OCI-LY7 (cell line): ENCODE results near the gene PTPRO.

Experiments
- CTCF ChIP-seq: fragments of 200-600 bp; sonication (generic); conservative IDR thresholded peaks from 2 replicates; pipeline ENCODE4 v1.5.1; 2014; ENCODE audit warnings: mild to moderate bottlenecking, antibody characterized with exemption, low read length, moderate library complexity, mixed read lengths
- EZH2phosphoT487 ChIP-seq: fragments of 200-600 bp; sonication (generic); IDR thresholded peaks from 2 replicates; pipeline ENCODE4 v1.6.1; 2018; ENCODE audit warnings: low read depth, borderline replicate concordance, mild to moderate bottlenecking, mixed run types, antibody characterized with exemption, low read length, moderate library complexity, mixed read lengths

DNA sequence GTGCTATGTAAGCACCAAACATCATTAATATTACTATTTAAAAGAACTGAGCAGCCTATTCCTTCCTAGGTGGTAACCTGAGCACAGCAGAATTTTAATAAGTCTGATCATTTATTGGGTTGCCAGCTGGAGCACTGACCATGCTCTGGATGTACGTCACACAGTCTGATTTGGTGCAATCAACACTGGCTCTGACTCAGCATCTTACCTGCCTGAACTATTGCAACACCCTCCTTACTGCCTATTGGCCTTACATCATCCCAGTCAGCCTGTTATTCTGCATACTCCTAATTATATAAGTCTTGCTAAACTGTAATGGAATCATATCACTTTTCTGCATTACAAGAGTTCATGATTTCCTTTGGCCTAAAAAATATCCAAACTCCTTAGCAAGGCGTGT is 149.7 kb downstream of the PTPRO start:
- TF ChIP-seq CTCF (no peak), EZH2phosphoT487 (no peak)
